Naive thymus-derived CD4-positive, alpha-beta T cell (primary cell): ENCODE data around the gene PDZD2. TPM values are rescaled to one million over a fixed set of nuclear protein-coding genes. Genes with fewer than 3 reads are reported as not detected.

ENCODE experiments used
- ATAC-seq: fragments of 150-1000 bp; cut with Tn5 transposase; 2 replicates; pipeline ENCODE4 v1.10.0; 2021; ENCODE audit warnings: mild to moderate bottlenecking, moderate library complexity
- CTCF ChIA-PET: fragments of 350-600 bp; sonication (Branson Sonifier 250); formaldehyde crosslinking; loops from one replicate; lab custom pipeline; 2021; ENCODE audit warnings: antibody characterized with exemption; lab: Charles Lee
- POLR2A ChIA-PET: fragments of 350-600 bp; sonication (Branson Sonifier 250); formaldehyde crosslinking; loops from one replicate; lab custom pipeline; 2021; ENCODE audit warnings: antibody characterized with exemption, inconsistent platforms; lab: Charles Lee
- DNase-seq, 9 donors: peaks; one replicate each; pipeline versions ENCODE4 v3.0.0 to v3.0.0-alpha.2; 2020 to 2022; ENCODE audit warnings: mixed read lengths in 1 of 9
- H3K27ac ChIP-seq: one replicate; pipeline ENCODE4 v1.7.0; 2013; ENCODE audit warnings: mild to moderate bottlenecking, low read depth, low read length, moderate library complexity
- H3K27me3 ChIP-seq, 2 donors: one replicate each; pipeline ENCODE4 v1.7.0; 2013; ENCODE audit warnings: low read length in 2 of 2, mild to moderate bottlenecking in 2 of 2, moderate library complexity in 2 of 2; ENCODE audit not compliant: control insufficient read depth in 2 of 2, insufficient read depth in 2 of 2
- H3K36me3 ChIP-seq, 3 experiments: 1 replicate in 2 of 3; 2 replicates in 1 of 3; pipeline ENCODE4 v1.7.0; 2013; ENCODE audit warnings: low read length in 3 of 3, mild to moderate bottlenecking in 3 of 3, moderate library complexity in 1 of 3; ENCODE audit not compliant: insufficient read depth in 3 of 3, control insufficient read depth in 2 of 3
- H3K4me1 ChIP-seq, 2 donors: one replicate each; pipeline ENCODE4 v1.7.0; 2013; ENCODE audit warnings: low read length in 2 of 2, mild to moderate bottlenecking in 2 of 2, moderate library complexity in 1 of 2; ENCODE audit not compliant: control insufficient read depth in 2 of 2, insufficient read depth in 2 of 2
- H3K4me3 ChIP-seq: 2 replicates; pipeline ENCODE4 v1.7.0; 2013; ENCODE audit warnings: mild to moderate bottlenecking, low read length
- H3K9me3 ChIP-seq, 3 experiments: 1 replicate in 2 of 3; 2 replicates in 1 of 3; pipeline ENCODE4 v1.7.0; 2013; ENCODE audit warnings: low read length in 3 of 3; ENCODE audit not compliant: control insufficient read depth in 2 of 3
- H3K27ac Mint-ChIP-seq, 9 donors: one replicate each; pipeline ENCODE4 v1.8.0; 2020 to 2022; ENCODE audit warnings: mixed read lengths in 9 of 9, mild to moderate bottlenecking in 8 of 9, moderate library complexity in 5 of 9, inconsistent platforms in 2 of 9
- H3K27me3 Mint-ChIP-seq, 5 donors: one replicate each; pipeline ENCODE4 v1.8.0; 2021 to 2022; ENCODE audit warnings: mixed read lengths in 5 of 5, mild to moderate bottlenecking in 1 of 5
- H3K36me3 Mint-ChIP-seq, 5 donors: one replicate each; pipeline ENCODE4 v1.8.0; 2020 to 2022; ENCODE audit warnings: mixed read lengths in 5 of 5, mild to moderate bottlenecking in 3 of 5, inconsistent platforms in 1 of 5
- H3K4me1 Mint-ChIP-seq, 7 donors: one replicate each; pipeline ENCODE4 v1.8.0; 2020 to 2022; ENCODE audit warnings: mixed read lengths in 7 of 7, mild to moderate bottlenecking in 3 of 7, inconsistent platforms in 1 of 7
- H3K4me3 Mint-ChIP-seq, 10 donors: one replicate each; pipeline ENCODE4 v1.8.0; 2020 to 2022; ENCODE audit warnings: mild to moderate bottlenecking in 10 of 10, mixed read lengths in 10 of 10, moderate library complexity in 6 of 10, inconsistent platforms in 2 of 10
- H3K9me3 Mint-ChIP-seq, 11 donors: one replicate each; pipeline ENCODE4 v1.8.0; 2020 to 2022; ENCODE audit warnings: mixed read lengths in 11 of 11, mild to moderate bottlenecking in 4 of 11, inconsistent platforms in 1 of 11, moderate library complexity in 1 of 11
- intact Hi-C, 2 donors: fragments of 100-400 bp; cut with micrococcal nuclease; formaldehyde crosslinking; loops; one replicate each; pipeline ENCODE4 v1.15.1; 2023
- polyA plus RNA-seq, 2 donors: library from polyadenylated mRNA; unstranded; fragments of 300-500 nt; fragmentation: Illumina TruSeq; gene quantifications; one replicate each; pipeline ENCODE4 v1.2.3, GENCODE V29; 2021
- total RNA-seq, 6 experiments: library from RNA in 5 of 6; stranded (reverse) in 5 of 6; gene quantifications; 1 replicate in 5 of 6; 2 replicates in 1 of 6; pipeline ENCODE4 v1.2.3 and lab custom pipeline; 2021 to 2026

Gene PDZD2
- total and polyA plus RNA-seq, 7 experiments from 2014 or later = 1.1 to 2.7 (median 1.3) TPM; not detected in 1

DNA sequence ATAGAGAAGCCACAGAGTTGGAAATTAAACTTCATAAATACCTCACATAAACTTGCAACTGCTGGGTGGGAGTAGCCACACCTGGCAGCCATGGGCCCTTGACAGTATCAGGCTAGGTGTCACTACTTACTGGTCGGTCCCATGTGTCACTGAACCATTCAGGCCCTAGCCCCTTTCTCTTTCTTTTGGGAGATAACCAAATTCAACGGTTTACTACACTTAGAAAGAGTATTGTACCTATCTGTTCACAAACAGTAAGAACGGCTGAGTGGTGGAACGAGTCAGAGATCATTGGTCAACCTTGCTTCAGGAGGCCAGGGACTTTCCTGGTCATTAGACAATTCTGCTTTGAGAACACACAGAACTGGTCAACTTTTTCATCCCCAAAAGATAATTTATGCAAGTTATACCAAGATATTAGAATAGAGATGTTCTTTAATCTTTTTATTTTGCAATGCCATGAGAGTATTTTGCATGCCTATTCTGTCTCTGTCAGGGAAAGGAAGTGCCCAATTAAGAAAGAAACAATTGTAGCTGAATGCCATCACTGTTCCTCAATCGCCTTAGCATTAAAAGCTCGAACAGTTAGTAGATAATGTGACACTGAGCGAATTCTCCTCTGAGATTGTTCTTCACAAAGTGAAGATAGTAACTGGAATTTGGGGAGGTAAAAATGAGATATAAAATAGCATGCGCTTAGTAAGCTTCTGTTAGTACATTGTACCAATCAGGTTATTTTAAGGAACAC, 484.3 kb downstream of the PDZD2 start:
- no peaks in the 10 kb centered on the region for H3K9me3 ChIP-seq
- no peaks in the 10 kb centered on the region for H3K27me3 ChIP-seq
- peaks cover 9 to 30% (median 20%) of the 10 kb centered on the region in 7 donors for H3K4me1 Mint-ChIP-seq
- POLR2A ChIA-PET = no interaction called here
- no peak overlapping the region for H3K27ac ChIP-seq
- H3K36me3 Mint-ChIP-seq = peaks cover 13 to 46% (median 22%) of the 10 kb centered on the region in 5 donors
- H3K27me3 Mint-ChIP-seq = no peaks in the 10 kb centered on the region
- H3K36me3 ChIP-seq = peaks cover 9 to 39% (median 18%) of the 10 kb centered on the region in 3 experiments
- H3K4me3 Mint-ChIP-seq = no peak overlapping the region
- CTCF ChIA-PET = no interaction called here
- no peaks in the 10 kb centered on the region for H3K9me3 Mint-ChIP-seq
- intact Hi-C loops = loop anchor here (5.0 to 10.0 kb wide), 3 partner anchors 49 to 204 kb away; partner anchors contain the start of gene GOLPH3 (in 2 of the 2)
- no peak for ATAC-seq
- H3K27ac Mint-ChIP-seq = peak overlapping the region in 3 of 9 donors; percentile 6 to 50 (median 7)
- no peak overlapping the region for H3K4me3 ChIP-seq
- peaks cover 0 to 3% of the 10 kb centered on the region in 2 donors for H3K4me1 ChIP-seq
- DNase-seq = no peak

DNA sequence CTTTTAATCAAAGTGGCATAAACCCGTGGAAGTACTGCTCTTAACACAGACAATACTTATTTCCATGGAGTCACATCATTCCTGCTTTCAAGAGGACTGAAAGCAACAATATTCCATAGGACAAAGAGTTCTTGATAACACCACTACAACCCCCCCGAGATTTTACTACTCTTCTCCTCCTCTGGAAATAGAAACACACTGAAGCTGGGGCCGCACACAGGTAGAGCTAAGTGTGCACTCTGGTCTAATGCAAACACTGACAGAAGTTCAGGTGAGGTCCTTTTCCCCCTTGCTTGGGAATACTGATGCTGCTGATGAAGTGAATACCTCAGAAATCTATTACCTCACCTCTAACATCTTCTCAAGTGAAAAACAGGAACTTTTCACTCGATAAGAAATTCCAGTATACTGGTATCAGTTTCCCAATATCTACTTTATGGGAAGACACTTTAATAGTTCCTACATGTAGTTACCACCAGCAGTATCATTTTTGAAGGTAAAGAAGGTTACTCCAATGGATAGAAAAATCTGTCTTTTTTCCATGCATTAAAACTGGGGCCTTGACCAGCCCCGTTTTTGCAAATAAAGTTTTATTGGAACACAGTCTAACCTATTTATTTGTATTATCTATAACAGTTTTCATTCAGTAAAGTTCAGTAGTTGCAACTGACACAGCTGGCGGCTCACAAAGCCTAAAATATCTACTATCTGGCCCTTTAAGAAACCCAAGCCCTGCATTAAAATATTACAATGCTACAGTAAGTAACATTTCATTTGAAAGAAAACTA, 485.2 kb downstream of the PDZD2 start:
- peaks cover 14 to 31% (median 26%) of the 10 kb centered on the region in 7 donors for H3K4me1 Mint-ChIP-seq
- H3K36me3 Mint-ChIP-seq = peaks cover 13 to 52% (median 27%) of the 10 kb centered on the region in 5 donors
- H3K27ac Mint-ChIP-seq = peak overlapping the region in 4 of 9 donors; percentile 7 to 50 (median 26)
- no peak overlapping the region for H3K4me3 ChIP-seq
- ATAC-seq = no peak
- ChIA-PET POLR2A (interaction anchor here (1.2 kb wide), 1 partner anchor 10 kb away, joined by 3 read pairs; no protein-coding TSS in a partner anchor), CTCF (no interaction called here)
- H3K9me3 ChIP-seq = no peaks in the 10 kb centered on the region
- intact Hi-C loops = loop anchor here (5.0 to 10.0 kb wide), 3 partner anchors 48 to 203 kb away; partner anchors contain the start of gene GOLPH3 (in 2 of the 2)
- H3K9me3 Mint-ChIP-seq = peaks cover 0 to 1% (median 0%) of the 10 kb centered on the region in 11 donors
- peaks cover 0 to 6% of the 10 kb centered on the region in 2 donors for H3K4me1 ChIP-seq
- no peak for DNase-seq
- H3K27me3 ChIP-seq = no peaks in the 10 kb centered on the region
- H3K4me3 Mint-ChIP-seq = no peak overlapping the region
- no peak overlapping the region for H3K27ac ChIP-seq
- no peaks in the 10 kb centered on the region for H3K27me3 Mint-ChIP-seq
- H3K36me3 ChIP-seq = peaks cover 9 to 39% (median 18%) of the 10 kb centered on the region in 3 experiments

GRCh38 chr5:32126691-32127090, 487.8 kb downstream of the PDZD2 start:
- H3K4me3 Mint-ChIP-seq = no peak overlapping the region
- Histone ChIP-seq H3K27me3 (no peaks in the 10 kb centered on the region), H3K36me3 (peaks cover 9 to 27% (median 18%) of the 10 kb centered on the region in 3 experiments), H3K9me3 (no peaks in the 10 kb centered on the region), H3K4me1 (peaks cover 0 to 6% of the 10 kb centered on the region in 2 donors), H3K27ac (no peak overlapping the region), H3K4me3 (no peak overlapping the region)
- intact Hi-C loops = loop anchor here in 1 of 2 donors (10.0 kb wide), 1 partner anchor 48 kb away; the partner anchor contains the start of gene GOLPH3
- no peak for DNase-seq
- peaks cover 13 to 54% (median 32%) of the 10 kb centered on the region in 7 donors for H3K4me1 Mint-ChIP-seq
- H3K9me3 Mint-ChIP-seq = peaks cover 0 to 1% (median 0%) of the 10 kb centered on the region in 11 donors
- peak overlapping the region in 3 of 9 donors; percentile 12 to 47 (median 28) for H3K27ac Mint-ChIP-seq
- H3K36me3 Mint-ChIP-seq = peaks cover 5 to 59% (median 18%) of the 10 kb centered on the region in 5 donors
- ChIA-PET POLR2A (no interaction called here), CTCF (interaction anchor here (0.6 kb wide), 1 partner anchor 18 kb away, joined by 3 read pairs; no protein-coding TSS in a partner anchor)
- no peak for ATAC-seq
- H3K27me3 Mint-ChIP-seq = no peaks in the 10 kb centered on the region

GRCh38 chr5:32127711-32128110, 488.8 kb downstream of the PDZD2 start:
- Mint-ChIP-seq H3K27ac (peak overlapping the region in 4 of 9 donors; percentile 40 to 75 (median 58)), H3K9me3 (peaks cover 0 to 1% (median 0%) of the 10 kb centered on the region in 11 donors), H3K4me1 (peaks cover 18 to 57% (median 30%) of the 10 kb centered on the region in 7 donors), H3K27me3 (no peaks in the 10 kb centered on the region), H3K4me3 (no peak overlapping the region), H3K36me3 (peaks cover 4 to 55% (median 18%) of the 10 kb centered on the region in 5 donors)
- no peak overlapping the region for H3K27ac ChIP-seq
- ATAC-seq (no peak), DNase-seq (no peak)
- intact Hi-C loops = loop anchor here in 1 of 2 donors (10.0 kb wide), 1 partner anchor 47 kb away; the partner anchor contains the start of gene GOLPH3
- H3K36me3 ChIP-seq = peaks cover 9 to 21% (median 15%) of the 10 kb centered on the region in 3 experiments
- CTCF ChIA-PET = no interaction called here
- H3K4me1 ChIP-seq = peaks cover 0 to 6% of the 10 kb centered on the region in 2 donors
- no peaks in the 10 kb centered on the region for H3K9me3 ChIP-seq
- no peaks in the 10 kb centered on the region for H3K27me3 ChIP-seq
- POLR2A ChIA-PET = interaction anchor here (0.6 kb wide), 1 partner anchor 226 kb away, joined by 3 read pairs; no protein-coding TSS in a partner anchor
- H3K4me3 ChIP-seq = no peak overlapping the region

DNA sequence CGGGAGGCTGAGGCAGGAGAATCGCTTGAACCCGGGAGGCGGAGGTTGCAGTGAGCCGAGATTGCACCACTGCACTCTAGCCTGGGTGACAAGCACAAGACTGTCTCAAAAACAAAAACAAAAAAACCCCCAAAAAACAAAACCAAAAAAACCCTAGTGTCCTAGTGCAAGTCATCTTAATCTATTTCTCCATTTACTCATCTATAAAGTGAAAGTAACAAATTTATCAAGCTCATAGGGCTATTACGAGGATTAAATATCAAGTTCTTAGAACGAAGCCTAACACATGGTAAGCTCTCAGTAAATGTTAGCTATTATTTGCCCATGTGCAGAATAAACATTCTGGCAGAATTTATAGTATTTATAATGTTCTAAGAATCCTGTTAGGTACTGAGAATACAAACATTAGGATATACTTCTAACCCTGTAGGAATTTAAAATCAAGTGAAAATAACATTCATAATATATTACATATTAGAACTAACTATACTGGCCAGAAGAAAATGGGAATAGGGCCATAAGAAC, 490.2 kb downstream of the PDZD2 start:
- H3K27ac ChIP-seq = no peak overlapping the region
- no peaks in the 10 kb centered on the region for H3K27me3 Mint-ChIP-seq
- peaks cover 0 to 1% (median 0%) of the 10 kb centered on the region in 11 donors for H3K9me3 Mint-ChIP-seq
- H3K4me1 Mint-ChIP-seq = peaks cover 20 to 55% (median 35%) of the 10 kb centered on the region in 7 donors
- H3K36me3 ChIP-seq = peaks cover 9 to 21% (median 11%) of the 10 kb centered on the region in 3 experiments
- intact Hi-C loops = loop anchor here in 1 of 2 donors (10.0 kb wide), 1 partner anchor 46 kb away; the partner anchor contains the start of gene GOLPH3
- DNase-seq = no peak
- no peak overlapping the region for H3K27ac Mint-ChIP-seq
- no peak overlapping the region for H3K4me3 Mint-ChIP-seq
- ATAC-seq = no peak
- H3K4me1 ChIP-seq = peaks cover 0 to 6% of the 10 kb centered on the region in 2 donors
- CTCF ChIA-PET = no interaction called here
- POLR2A ChIA-PET = interaction anchor here (1.3 kb wide), 1 partner anchor 45 kb away, joined by 4 read pairs; the partner anchor contains the start of gene GOLPH3
- no peaks in the 10 kb centered on the region for H3K27me3 ChIP-seq
- no peaks in the 10 kb centered on the region for H3K9me3 ChIP-seq
- peaks cover 4 to 58% (median 16%) of the 10 kb centered on the region in 5 donors for H3K36me3 Mint-ChIP-seq
- no peak overlapping the region for H3K4me3 ChIP-seq
